ENCODE measurements around the gene STAC. TPM values are rescaled to one million over a fixed set of nuclear protein-coding genes. Genes with fewer than 3 reads are reported as not detected.

STAC gene
- total and polyA plus RNA-seq, 2 donors (not counting 3 experiments of a cell fraction or from before 2014, with no cell fraction given), result 0.03 to 0.88 TPM

DNA sequence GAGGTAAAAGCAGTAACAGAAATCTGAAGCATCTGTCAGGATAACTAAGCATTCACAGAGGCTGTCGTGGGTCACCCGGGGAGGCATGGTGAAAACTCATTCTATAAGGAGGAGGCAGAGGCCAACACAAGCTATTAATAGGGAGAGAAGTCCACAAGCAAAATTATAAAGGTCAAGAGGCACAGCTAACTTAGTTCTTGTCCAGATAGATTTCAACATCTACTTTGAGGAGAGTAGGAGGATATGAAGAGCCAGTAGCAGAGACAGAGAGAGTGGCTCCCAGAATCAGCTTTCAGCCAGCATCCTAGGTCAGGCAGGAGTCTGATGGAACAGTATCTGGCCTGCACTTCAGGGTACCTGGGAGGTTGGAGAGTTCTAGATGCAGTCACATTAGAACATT lies 95.3 kb downstream of the STAC start:
- ChIA-PET CTCF (no interaction called here), POLR2A (no interaction called here)
- no peak overlapping the region for H3K4me3 ChIP-seq (replicated peaks in 1 of 3; ENCODE audit: insufficient read depth in 1 of 3, low read depth in 1 of 3, low read length in 3 of 3)
- TF ChIP-seq, protein P1, sequence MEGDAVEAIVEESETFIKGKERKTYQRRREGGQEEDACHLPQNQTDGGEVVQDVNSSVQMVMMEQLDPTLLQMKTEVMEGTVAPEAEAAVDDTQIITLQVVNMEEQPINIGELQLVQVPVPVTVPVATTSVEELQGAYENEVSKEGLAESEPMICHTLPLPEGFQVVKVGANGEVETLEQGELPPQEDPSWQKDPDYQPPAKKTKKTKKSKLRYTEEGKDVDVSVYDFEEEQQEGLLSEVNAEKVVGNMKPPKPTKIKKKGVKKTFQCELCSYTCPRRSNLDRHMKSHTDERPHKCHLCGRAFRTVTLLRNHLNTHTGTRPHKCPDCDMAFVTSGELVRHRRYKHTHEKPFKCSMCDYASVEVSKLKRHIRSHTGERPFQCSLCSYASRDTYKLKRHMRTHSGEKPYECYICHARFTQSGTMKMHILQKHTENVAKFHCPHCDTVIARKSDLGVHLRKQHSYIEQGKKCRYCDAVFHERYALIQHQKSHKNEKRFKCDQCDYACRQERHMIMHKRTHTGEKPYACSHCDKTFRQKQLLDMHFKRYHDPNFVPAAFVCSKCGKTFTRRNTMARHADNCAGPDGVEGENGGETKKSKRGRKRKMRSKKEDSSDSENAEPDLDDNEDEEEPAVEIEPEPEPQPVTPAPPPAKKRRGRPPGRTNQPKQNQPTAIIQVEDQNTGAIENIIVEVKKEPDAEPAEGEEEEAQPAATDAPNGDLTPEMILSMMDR (IDR thresholded peaks at IDR 0.05; ENCODE audit: extremely low read depth in 1 of 2, insufficient read depth in 1 of 2, low read depth in 1 of 2, low read length in 2 of 2), result no peak
- TF ChIP-seq JUN (IDR thresholded peaks at IDR 0.05; ENCODE audit: borderline replicate concordance, insufficient read depth, insufficient read length, low read depth) (no peak), GATA2 (IDR thresholded peaks at IDR 0.05; ENCODE audit: insufficient read depth, insufficient read length, low read depth, low read length) (no peak), EZH2 (IDR thresholded peaks at IDR 0.05; ENCODE audit: borderline replicate concordance, low read depth, low read length, severe bottlenecking) (no peak), MYC (IDR thresholded peaks at IDR 0.05; ENCODE audit: low read depth, low read length) (no peak), POLR2AphosphoS5 (IDR thresholded peaks at IDR 0.05; ENCODE audit: insufficient read depth, low read depth, low read length) (no peak), POLR2A (IDR thresholded peaks at IDR 0.05; ENCODE audit: low read depth, low read length) (no peak), FOS (IDR thresholded peaks at IDR 0.05; ENCODE audit: borderline replicate concordance, insufficient read depth, low read length) (no peak)
- TF ChIP-seq, protein P2, sequence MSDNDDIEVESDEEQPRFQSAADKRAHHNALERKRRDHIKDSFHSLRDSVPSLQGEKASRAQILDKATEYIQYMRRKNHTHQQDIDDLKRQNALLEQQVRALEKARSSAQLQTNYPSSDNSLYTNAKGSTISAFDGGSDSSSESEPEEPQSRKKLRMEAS (IDR thresholded peaks at IDR 0.05; ENCODE audit: insufficient read depth, insufficient read length), result no peak
- no peak overlapping the region for H3K9ac ChIP-seq (replicated peaks; ENCODE audit: extremely low read depth, insufficient read depth, low read length)
- no peaks in the 10 kb centered on the region for H3K27me3 ChIP-seq (ENCODE audit: control insufficient read depth in 2 of 2, insufficient read depth in 2 of 2, low read length in 2 of 2)
- no peaks in the 10 kb centered on the region for H3K4me1 ChIP-seq (ENCODE audit: control insufficient read depth, extremely low read depth, insufficient read depth, low read length)
- no TSS peak for BruUV-seq (replicated peaks)
- no peaks in the 10 kb centered on the region for H4K20me1 ChIP-seq (replicated peaks; ENCODE audit: control insufficient read depth, extremely low read depth, insufficient read depth, low read length)
- FAIRE-seq (no peak), DNase-seq (ENCODE audit: low read depth, low spot score) (no peak)
- H3K9me3 ChIP-seq (replicated peaks; ENCODE audit: control insufficient read depth, insufficient read depth, low read length), result no peaks in the 10 kb centered on the region
- no peaks in the 10 kb centered on the region for H3K79me2 ChIP-seq (ENCODE audit: control insufficient read depth, insufficient read depth, low read length)
- dilution Hi-C loops (cut with MboI; ENCODE audit: extremely low pct_ligation_motif_present, low sequenced_read_pairs), result no loop called here
- H3K4me2 ChIP-seq (ENCODE audit: insufficient read depth, low read length), result no peak overlapping the region
- H3K27ac ChIP-seq (ENCODE audit: insufficient read depth, low read depth, low read length), result no peak overlapping the region
- H2AFZ ChIP-seq (ENCODE audit: low read depth, low read length), result no peak overlapping the region
- no peaks in the 10 kb centered on the region for H3K9me1 ChIP-seq (replicated peaks; ENCODE audit: control insufficient read depth, extremely low read depth, insufficient read depth, low read length)
- H3K36me3 ChIP-seq (ENCODE audit: control insufficient read depth in 2 of 2, extremely low read depth in 1 of 2, insufficient read depth in 2 of 2, low read length in 2 of 2), result no peaks in the 10 kb centered on the region
- intact Hi-C loops (cut with micrococcal nuclease), result no loop called here

All from endothelial cell of umbilical vein (primary cell).